Endothelial cell of umbilical vein (primary cell): ENCODE results near the gene CLASP2. TPM values are rescaled to one million over a fixed set of nuclear protein-coding genes. Genes with fewer than 3 reads are reported as not detected.

Experiments used
- BruUV-seq: library from RNA; stranded (reverse); fragments of 400-500 nt; replicated peaks from 2 replicates; lab custom pipeline; 2021; lab: Mats Ljungman, UMichigan
- CTCF ChIA-PET: fragments of 300-600, 350-600 bp; sonication (Branson Sonifier 250); formaldehyde crosslinking; loops from one replicate; lab custom pipeline; 2021; ENCODE audit warnings: antibody characterized with exemption, inconsistent platforms; lab: Charles Lee
- POLR2A ChIA-PET: fragments of 300-600, 350-600 bp; sonication (Branson Sonifier 250); formaldehyde crosslinking; loops from one replicate; lab custom pipeline; 2021; ENCODE audit warnings: antibody characterized with exemption, inconsistent platforms; lab: Charles Lee
- DNase-seq: peaks from one replicate; pipeline ENCODE4 v3.0.0-alpha.2; 2011; ENCODE audit warnings: low read depth, low spot score
- FAIRE-seq: peaks from 2 replicates; lab custom pipeline; 2011; peaks lifted over from hg19 to GRCh38; lab: Jason Lieb, UNC
- H2AFZ ChIP-seq: 2 replicates; pipeline ENCODE4 v1.6.0; 2012; ENCODE audit warnings: low read depth, low read length, control low read depth, inconsistent platforms
- H3K27ac ChIP-seq: 2 replicates; pipeline ENCODE4 v1.5.1; 2011; ENCODE audit warnings: low read depth, mild to moderate bottlenecking, control low read depth, low read length, moderate library complexity; ENCODE audit not compliant: insufficient read depth
- H3K27me3 ChIP-seq, 2 experiments: 2 replicates each; pipeline versions ENCODE4 v1.6.0 to v1.6.1; 2011; ENCODE audit warnings: low read length in 2 of 2, mixed read lengths in 1 of 2; ENCODE audit not compliant: control insufficient read depth in 2 of 2, insufficient read depth in 2 of 2
- H3K36me3 ChIP-seq, 2 experiments: 2 replicates in 1 of 2; 3 replicates in 1 of 2; pipeline ENCODE4 v1.5.1; 2011; ENCODE audit warnings: low read length in 2 of 2, mild to moderate bottlenecking in 1 of 2, moderate library complexity in 1 of 2; ENCODE audit not compliant: control insufficient read depth in 2 of 2, insufficient read depth in 2 of 2; ENCODE audit errors: extremely low read depth in 1 of 2
- H3K4me1 ChIP-seq: 3 replicates; pipeline ENCODE4 v1.5.1; 2011; ENCODE audit warnings: mild to moderate bottlenecking, low read length; ENCODE audit not compliant: control insufficient read depth, insufficient read depth; ENCODE audit errors: extremely low read depth
- H3K4me2 ChIP-seq: 2 replicates; pipeline ENCODE4 v1.6.1; 2011; ENCODE audit warnings: low read length, control low read depth, mixed read lengths; ENCODE audit not compliant: insufficient read depth
- H3K4me3 ChIP-seq, 3 experiments: fragments of 200-600 bp in 1 of 3; sonication (generic), shearing (Covaris generic) in 1 of 3; replicated peaks in 1 of 3; 2 replicates each; pipeline ENCODE4 v1.5.1; 2011 to 2016; ENCODE audit warnings: control low read depth in 3 of 3, low read length in 3 of 3, mild to moderate bottlenecking in 2 of 3, inconsistent platforms in 1 of 3, low read depth in 1 of 3, moderate library complexity in 1 of 3; ENCODE audit not compliant: insufficient read depth in 1 of 3
- H3K79me2 ChIP-seq: 2 replicates; pipeline ENCODE4 v1.6.0; 2012; ENCODE audit warnings: low read length, inconsistent platforms; ENCODE audit not compliant: control insufficient read depth, insufficient read depth
- H3K9ac ChIP-seq: replicated peaks from 2 replicates; pipeline ENCODE3; 2011; ENCODE audit warnings: low read length, control low read depth; ENCODE audit not compliant: insufficient read depth; ENCODE audit errors: extremely low read depth
- H3K9me1 ChIP-seq: replicated peaks from 3 replicates; pipeline ENCODE4 v1.6.0; 2011; ENCODE audit warnings: mild to moderate bottlenecking, low read length; ENCODE audit not compliant: control insufficient read depth, insufficient read depth; ENCODE audit errors: extremely low read depth
- H3K9me3 ChIP-seq: replicated peaks from 2 replicates; pipeline ENCODE4 v1.5.1; 2012; ENCODE audit warnings: low read length, inconsistent platforms; ENCODE audit not compliant: control insufficient read depth, insufficient read depth
- H4K20me1 ChIP-seq: replicated peaks from 2 replicates; pipeline ENCODE3; 2011; ENCODE audit warnings: mild to moderate bottlenecking, low read length; ENCODE audit not compliant: control insufficient read depth, insufficient read depth; ENCODE audit errors: extremely low read depth
- CTCF ChIP-seq, 2 donors: IDR thresholded peaks; 1 replicate in 1 of 2; 2 replicates in 1 of 2; pipeline ENCODE4 v1.5.1; 2011; ENCODE audit warnings: low read length in 2 of 2, mild to moderate bottlenecking in 2 of 2, moderate library complexity in 2 of 2, control low read depth in 1 of 2, inconsistent platforms in 1 of 2, low read depth in 1 of 2; ENCODE audit not compliant: insufficient read depth in 1 of 2; ENCODE audit errors: extremely low read depth in 1 of 2
- EZH2 ChIP-seq: IDR thresholded peaks from 2 replicates; pipeline ENCODE4 v1.6.1; 2012; ENCODE audit warnings: borderline replicate concordance, low read depth, mild to moderate bottlenecking, moderate library complexity, low read length, inconsistent platforms; ENCODE audit not compliant: severe bottlenecking
- FOS ChIP-seq: IDR thresholded peaks from 2 replicates; pipeline ENCODE4 v1.6.1; 2011; ENCODE audit warnings: mild to moderate bottlenecking, low read length, moderate library complexity, borderline replicate concordance; ENCODE audit not compliant: insufficient read depth
- GATA2 ChIP-seq: IDR thresholded peaks from 2 replicates; pipeline ENCODE4 v1.7.0; 2011; ENCODE audit warnings: low read depth, mild to moderate bottlenecking, moderate library complexity, mixed read lengths, low read length; ENCODE audit not compliant: insufficient read length, insufficient read depth
- JUN ChIP-seq: IDR thresholded peaks from 2 replicates; pipeline ENCODE4 v1.6.1; 2011; ENCODE audit warnings: borderline replicate concordance, low read depth; ENCODE audit not compliant: insufficient read length, insufficient read depth
- MAX ChIP-seq: IDR thresholded peaks from 2 replicates; pipeline ENCODE4 v1.6.1; 2011; ENCODE audit not compliant: insufficient read depth, insufficient read length
- MYC ChIP-seq: IDR thresholded peaks from one replicate; pipeline ENCODE4 v1.6.1; 2011; ENCODE audit warnings: mild to moderate bottlenecking, low read depth, low read length
- POLR2A ChIP-seq: IDR thresholded peaks from 2 replicates; pipeline ENCODE4 v1.6.1; 2012; ENCODE audit warnings: low read depth, mild to moderate bottlenecking, control low read depth, low read length
- POLR2AphosphoS5 ChIP-seq: IDR thresholded peaks from 2 replicates; pipeline ENCODE4 v1.6.1; 2012; ENCODE audit warnings: low read depth, mild to moderate bottlenecking, control low read depth, low read length, moderate library complexity; ENCODE audit not compliant: insufficient read depth
- dilution Hi-C: fragments of 300-500 bp; cut with MboI; formaldehyde crosslinking; loops from one replicate; pipeline ENCODE4 v1.15.0; 2019; ENCODE audit warnings: low sequenced_read_pairs; ENCODE audit not compliant: extremely low pct_ligation_motif_present
- intact Hi-C: fragments of 100-400 bp; cut with micrococcal nuclease; formaldehyde crosslinking; loops from one replicate; pipeline ENCODE4 v1.10.0; 2022
- polyA plus RNA-seq, 4 experiments: library from polyadenylated mRNA; depleted of rRNA in 3 of 4; stranded (reverse) in 3 of 4; unstranded in 1 of 4; fragments of >200 nt; gene quantifications; 2 replicates each; pipeline versions ENCODE4 v1.2.1 to v1.2.3, GENCODE V29; 2011 to 2012; ENCODE audit warnings: missing spikeins in 1 of 4
- total RNA-seq: library from RNA; stranded (reverse); gene quantifications from 2 replicates; pipeline ENCODE4 v1.2.3, GENCODE V29; 2021

The CLASP2 gene
- total and polyA plus RNA-seq, 2 donors (not counting 3 experiments of a cell fraction or from before 2014, with no cell fraction given): 15.0 to 55.0 TPM

GRCh38 chr3:33488683-33489082, 229.4 kb downstream of the CLASP2 start:
- DNase-seq (no peak), FAIRE-seq (no peak)
- no peak overlapping the region for H2AFZ ChIP-seq
- no peak overlapping the region for H3K4me3 ChIP-seq
- CTCF ChIA-PET: interaction anchor here (1.0 kb wide), 1 partner anchor 22 kb away, joined by 3 read pairs; no protein-coding TSS in a partner anchor
- no peak overlapping the region for H3K9ac ChIP-seq
- no peak overlapping the region for H3K4me2 ChIP-seq
- H3K27ac ChIP-seq: no peak overlapping the region
- TF ChIP-seq CTCF (IDR thresholded peaks at IDR 0.05; ENCODE audit: extremely low read depth in 1 of 2, insufficient read depth in 1 of 2, low read depth in 1 of 2, low read length in 2 of 2) (no peak), POLR2AphosphoS5 (no peak), GATA2 (no peak), FOS (no peak), POLR2A (no peak), EZH2 (no peak), JUN (no peak), MAX (no peak), MYC (no peak)
- no peaks in the 10 kb centered on the region for H3K9me1 ChIP-seq
- no TSS peak for BruUV-seq
- H3K79me2 ChIP-seq: no peaks in the 10 kb centered on the region
- no peaks in the 10 kb centered on the region for H3K36me3 ChIP-seq
- no peaks in the 10 kb centered on the region for H3K9me3 ChIP-seq
- intact Hi-C loops (no loop called here), dilution Hi-C loops (no loop called here)
- POLR2A ChIA-PET: no interaction called here
- no peaks in the 10 kb centered on the region for H3K27me3 ChIP-seq
- no peaks in the 10 kb centered on the region for H3K4me1 ChIP-seq
- no peaks in the 10 kb centered on the region for H4K20me1 ChIP-seq
